Lower lobe of right lung (tissue), 2 donors: Measurements from ENCODE around the gene FAAH2. TPM values are rescaled to one million over a fixed set of nuclear protein-coding genes. Genes with fewer than 3 reads are reported as not detected.

Experiments
- ATAC-seq, 2 donors: fragments of 200-7000 bp; cut with Tn5 transposase; one replicate each; pipeline ENCODE4 v1.9.1; 2020 to 2022; ENCODE audit warnings: mild to moderate bottlenecking in 2 of 2, moderate library complexity in 2 of 2
- DNase-seq: peaks from one replicate; pipeline ENCODE4 v3.0.0-alpha.2; 2020
- H3K27ac ChIP-seq: fragments of 200-600 bp; one replicate; pipeline ENCODE4 v1.8.0; 2022
- H3K27me3 ChIP-seq: fragments of 200-600 bp; one replicate; pipeline ENCODE4 v1.8.0; 2022; ENCODE audit warnings: low read depth
- H3K36me3 ChIP-seq: fragments of 200-600 bp; one replicate; pipeline ENCODE4 v1.8.0; 2022; ENCODE audit warnings: mild to moderate bottlenecking
- H3K4me1 ChIP-seq: fragments of 200-600 bp; one replicate; pipeline ENCODE4 v1.8.0; 2022
- H3K4me3 ChIP-seq: fragments of 200-600 bp; one replicate; pipeline ENCODE4 v1.8.0; 2022; ENCODE audit warnings: mild to moderate bottlenecking
- H3K9me3 ChIP-seq: fragments of 200-600 bp; one replicate; pipeline ENCODE4 v1.8.0; 2022
- CTCF ChIP-seq: fragments of 200-600 bp; IDR thresholded peaks from one replicate; pipeline ENCODE4 v1.8.0; 2022; ENCODE audit warnings: antibody characterized with exemption, mild to moderate bottlenecking
- intact Hi-C: fragments of 100-400 bp; cut with DNase I; formaldehyde crosslinking; loops from one replicate; pipeline ENCODE4 v1.11.0; 2022
- total RNA-seq: library from RNA; stranded (reverse); fragmentation: NEBNext Ultra II Directional; extraction: Animal tissue kit (Norgen Biotek cat#: 25700); gene quantifications from one replicate; pipeline ENCODE4 v1.2.1, GENCODE V29; 2021
- donor health status: DM: no; HTN: yes; CAD: no; lungs with severe emphysema.

The FAAH2 gene
- total RNA-seq, 1 donor from 2014 or later: 6.1 TPM

- Histone ChIP-seq H3K4me3 (no peak overlapping the region), H3K36me3 (no peaks in the 10 kb centered on the region), H3K27ac (no peak overlapping the region), H3K27me3 (no peaks in the 10 kb centered on the region), H3K9me3 (no peaks in the 10 kb centered on the region), H3K4me1 (no peaks in the 10 kb centered on the region)
- intact Hi-C loops: no loop called here
- TF ChIP-seq CTCF: no peak
- no peak for DNase-seq
- no peak for ATAC-seq
These were observed 136.3 kb downstream of the FAAH2 start for GRCh38 chrX:57422790-57423189.

- intact Hi-C loops: no loop called here
- Histone ChIP-seq H3K27me3 (no peaks in the 10 kb centered on the region), H3K4me3 (no peak overlapping the region), H3K27ac (no peak overlapping the region), H3K9me3 (no peaks in the 10 kb centered on the region), H3K4me1 (no peaks in the 10 kb centered on the region), H3K36me3 (no peaks in the 10 kb centered on the region)
- ATAC-seq: no peak
- DNase-seq: no peak
- TF ChIP-seq CTCF: no peak
These were observed 158.6 kb downstream of the FAAH2 start for GRCh38 chrX:57445076-57445475.

- intact Hi-C loops: no loop called here
- DNase-seq (no peak), ATAC-seq (no peak)
- no peaks in the 10 kb centered on the region for H3K36me3 ChIP-seq
- no peaks in the 10 kb centered on the region for H3K9me3 ChIP-seq
- H3K27ac ChIP-seq: no peak overlapping the region
- H3K4me3 ChIP-seq: no peak overlapping the region
- H3K4me1 ChIP-seq: no peaks in the 10 kb centered on the region
- no peak for TF ChIP-seq CTCF
- no peaks in the 10 kb centered on the region for H3K27me3 ChIP-seq
These were observed 159.3 kb downstream of the FAAH2 start for GRCh38 chrX:57445832-57446231.

- Histone ChIP-seq H3K27me3 (no peaks in the 10 kb centered on the region), H3K4me3 (no peak overlapping the region), H3K9me3 (no peaks in the 10 kb centered on the region), H3K27ac (no peak overlapping the region), H3K36me3 (no peaks in the 10 kb centered on the region), H3K4me1 (no peaks in the 10 kb centered on the region)
- no peak for TF ChIP-seq CTCF
- intact Hi-C loops: no loop called here
- DNase-seq (no peak), ATAC-seq (no peak)
These were observed 161.3 kb downstream of the FAAH2 start for GRCh38 chrX:57447856-57448255.

- Histone ChIP-seq H3K4me3 (no peak overlapping the region), H3K27ac (no peak overlapping the region), H3K27me3 (no peaks in the 10 kb centered on the region), H3K9me3 (no peaks in the 10 kb centered on the region), H3K4me1 (no peaks in the 10 kb centered on the region), H3K36me3 (no peaks in the 10 kb centered on the region)
- ATAC-seq: no peak
- TF ChIP-seq CTCF: no peak
- intact Hi-C loops: no loop called here
- DNase-seq: no peak
These were observed 165.0 kb downstream of the FAAH2 start for GRCh38 chrX:57451426-57452020.

GRCh38 chrX:57453901-57454300, 167.4 kb downstream of the FAAH2 start:
- TF ChIP-seq CTCF: peak; percentile 44

More at GRCh38 chrX:57453901-57454300, 167.4 kb downstream of the FAAH2 start:
- no peaks in the 10 kb centered on the region for H3K36me3 ChIP-seq
- no peaks in the 10 kb centered on the region for H3K4me1 ChIP-seq
- H3K4me3 ChIP-seq: no peak overlapping the region
- no peak overlapping the region for H3K27ac ChIP-seq
- ATAC-seq (no peak), DNase-seq (no peak)
- intact Hi-C loops: no loop called here
- H3K27me3 ChIP-seq: no peaks in the 10 kb centered on the region
- H3K9me3 ChIP-seq: no peaks in the 10 kb centered on the region
